Smooth muscle cell (in vitro differentiated cells): ENCODE data around the gene TTLL9. TPM values are rescaled to one million over a fixed set of nuclear protein-coding genes. Genes with fewer than 3 reads are reported as not detected.

Source experiments
- DNase-seq: peaks from one replicate; lab custom pipeline; 2025; ENCODE audit not compliant: unreplicated experiment; lab: John Stamatoyannopoulos, UW
- H2AFZ ChIP-seq: fragments of 200-600 bp; sonication (generic); 2 replicates; pipeline ENCODE4 v1.6.0; 2016; ENCODE audit warnings: antibody characterized with exemption, low read depth, mild to moderate bottlenecking
- H3F3A ChIP-seq: fragments of 200-600 bp; sonication (generic); 2 replicates; pipeline ENCODE4 v1.6.0; 2017; ENCODE audit warnings: antibody characterized with exemption, low read depth
- H3K27ac ChIP-seq: fragments of 200-600 bp; sonication (generic); 2 replicates; pipeline ENCODE4 v1.5.1; 2016; ENCODE audit warnings: low read depth, mild to moderate bottlenecking
- H3K27me3 ChIP-seq: fragments of 200-600 bp; sonication (generic); 2 replicates; pipeline ENCODE4 v1.6.1; 2016; ENCODE audit warnings: low read depth, mild to moderate bottlenecking
- H3K36me3 ChIP-seq: fragments of 200-600 bp; sonication (generic); 2 replicates; pipeline ENCODE4 v1.5.1; 2016; ENCODE audit warnings: low read depth
- H3K4me1 ChIP-seq: fragments of 200-600 bp; sonication (generic); 2 replicates; pipeline ENCODE4 v1.5.1; 2016; ENCODE audit warnings: low read depth
- H3K4me2 ChIP-seq: fragments of 200-600 bp; sonication (generic); 2 replicates; pipeline ENCODE4 v1.6.0; 2016; ENCODE audit warnings: mild to moderate bottlenecking
- H3K4me3 ChIP-seq: fragments of 200-600 bp; sonication (generic); 2 replicates; pipeline ENCODE4 v1.5.1; 2016; ENCODE audit warnings: mild to moderate bottlenecking
- H3K79me2 ChIP-seq: fragments of 200-600 bp; sonication (generic); 2 replicates; pipeline ENCODE4 v1.6.0; 2016; ENCODE audit warnings: low read depth, mild to moderate bottlenecking
- H3K9ac ChIP-seq: fragments of 200-600 bp; sonication (generic); 2 replicates; pipeline ENCODE4 v1.6.0; 2016; ENCODE audit warnings: low read depth
- H3K9me3 ChIP-seq: fragments of 200-600 bp; sonication (generic); replicated peaks from 2 replicates; pipeline ENCODE4 v1.5.1; 2016; ENCODE audit warnings: low read depth
- H4K20me1 ChIP-seq: fragments of 200-600 bp; sonication (generic); 2 replicates; pipeline ENCODE4 v1.6.0; 2016; ENCODE audit warnings: low read depth
- WGBS: methylation state at CpG from one replicate; pipeline ENCODE4 v1.1.7; 2016; ENCODE audit warnings: low lambda C conversion rate; 5-methylcytosine and 5-hydroxymethylcytosine counted together
- polyA plus RNA-seq: library from polyadenylated mRNA; unstranded; fragments of >200 nt; fragmentation: Nextera tagmentation; extraction: Ambion mirVana; gene quantifications from 2 replicates; pipeline ENCODE4 v1.2.1, GENCODE V29; 2016
- total RNA-seq: library from RNA; depleted of rRNA; stranded (reverse); fragments of >200 nt; gene quantifications from 2 replicates; pipeline ENCODE4 v1.2.3, GENCODE V29; 2014
- TF ChIP-seq, protein P1 (sequence below): fragments of 200-600 bp; sonication (generic); IDR thresholded peaks from 2 replicates; pipeline ENCODE4 v1.5.1; 2017; ENCODE audit warnings: borderline replicate concordance, mild to moderate bottlenecking, antibody characterized with exemption; ENCODE audit not compliant: insufficient read depth, poor library complexity, severe bottlenecking

Gene TTLL9
- total and polyA plus RNA-seq, 2 experiments from 2014 or later, result 0.13 TPM; not detected in 1

DNA sequence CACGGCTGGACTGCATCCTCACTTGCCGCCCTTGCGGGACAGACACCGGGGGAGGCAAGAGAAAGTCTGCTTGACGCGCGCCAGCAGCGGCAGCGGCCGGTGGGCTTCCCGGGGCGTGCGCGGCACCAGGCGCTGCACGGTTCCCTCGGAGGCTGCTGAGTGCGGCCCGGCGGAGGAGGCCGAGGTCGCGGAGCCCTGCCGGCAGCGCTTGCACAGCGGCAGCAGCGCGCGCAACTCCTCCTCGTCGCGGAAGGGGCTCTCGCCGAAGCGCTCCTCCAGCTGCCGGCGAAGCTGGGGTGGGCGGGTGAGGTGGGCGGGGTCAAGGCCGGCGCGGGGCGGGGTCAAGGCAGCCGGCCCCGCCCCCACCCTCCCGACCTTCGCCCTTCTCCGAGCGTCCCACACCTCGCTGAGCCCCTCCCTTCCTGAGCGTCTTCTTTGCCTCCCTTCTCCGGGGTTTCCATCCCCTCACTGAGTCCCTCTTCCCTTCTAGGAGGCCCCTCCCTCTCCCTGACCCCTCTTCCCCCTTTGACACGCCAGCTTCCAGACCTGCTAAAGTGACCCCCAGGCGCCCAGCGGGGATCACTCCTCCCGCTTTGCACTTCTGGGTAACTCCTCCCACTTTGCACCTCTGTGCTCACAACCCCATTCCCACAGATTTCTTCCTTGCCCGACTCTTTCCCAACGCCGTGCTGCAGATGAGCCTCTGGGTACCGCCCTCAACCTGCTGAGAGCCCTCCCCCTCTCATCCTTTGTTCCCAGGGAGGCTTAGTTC is 8.9 kb upstream of the TTLL9 start:
- WGBS, result 4% methylated on average over 48 of the region's 60 CpGs
- no peak for DNase-seq
- TF ChIP-seq, protein P1, sequence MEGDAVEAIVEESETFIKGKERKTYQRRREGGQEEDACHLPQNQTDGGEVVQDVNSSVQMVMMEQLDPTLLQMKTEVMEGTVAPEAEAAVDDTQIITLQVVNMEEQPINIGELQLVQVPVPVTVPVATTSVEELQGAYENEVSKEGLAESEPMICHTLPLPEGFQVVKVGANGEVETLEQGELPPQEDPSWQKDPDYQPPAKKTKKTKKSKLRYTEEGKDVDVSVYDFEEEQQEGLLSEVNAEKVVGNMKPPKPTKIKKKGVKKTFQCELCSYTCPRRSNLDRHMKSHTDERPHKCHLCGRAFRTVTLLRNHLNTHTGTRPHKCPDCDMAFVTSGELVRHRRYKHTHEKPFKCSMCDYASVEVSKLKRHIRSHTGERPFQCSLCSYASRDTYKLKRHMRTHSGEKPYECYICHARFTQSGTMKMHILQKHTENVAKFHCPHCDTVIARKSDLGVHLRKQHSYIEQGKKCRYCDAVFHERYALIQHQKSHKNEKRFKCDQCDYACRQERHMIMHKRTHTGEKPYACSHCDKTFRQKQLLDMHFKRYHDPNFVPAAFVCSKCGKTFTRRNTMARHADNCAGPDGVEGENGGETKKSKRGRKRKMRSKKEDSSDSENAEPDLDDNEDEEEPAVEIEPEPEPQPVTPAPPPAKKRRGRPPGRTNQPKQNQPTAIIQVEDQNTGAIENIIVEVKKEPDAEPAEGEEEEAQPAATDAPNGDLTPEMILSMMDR, result peak; percentile 2
- Histone ChIP-seq H3K4me3 (peak overlapping the region; percentile 81), H4K20me1 (no peaks in the 10 kb centered on the region), H3K27ac (no peak overlapping the region), H3K36me3 (no peaks in the 10 kb centered on the region), H2AFZ (peak overlapping the region; percentile 98), H3K9me3 (no peaks in the 10 kb centered on the region), H3K4me2 (peak overlapping the region; percentile 100), H3K27me3 (peaks cover 22% of the 10 kb centered on the region), H3F3A (no peaks in the 10 kb centered on the region), H3K9ac (peak overlapping the region; percentile 20), H3K79me2 (no peaks in the 10 kb centered on the region), H3K4me1 (peaks cover 12% of the 10 kb centered on the region)

DNA sequence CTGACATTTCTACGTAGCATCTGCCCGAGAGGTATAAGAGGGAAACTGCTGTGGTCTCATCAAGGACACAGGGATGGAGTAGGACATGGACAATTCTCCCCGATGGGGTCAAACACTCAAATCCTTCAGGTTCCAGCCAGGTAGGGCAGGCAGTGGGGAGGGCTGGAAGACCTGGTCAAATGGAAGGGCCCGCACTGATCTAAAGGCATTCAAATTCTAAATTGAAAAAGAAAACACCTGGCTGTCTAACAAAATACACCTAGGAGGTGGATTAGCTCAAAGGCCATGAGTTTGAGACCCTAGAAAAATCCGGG is 8.3 kb upstream of the TTLL9 start:
- Histone ChIP-seq H3K27ac (no peak overlapping the region), H3K27me3 (peaks cover 16% of the 10 kb centered on the region), H4K20me1 (no peaks in the 10 kb centered on the region), H3K4me2 (peak overlapping the region; percentile 100), H3K4me1 (peaks cover 12% of the 10 kb centered on the region), H3K4me3 (peak overlapping the region; percentile 81), H2AFZ (no peak overlapping the region), H3K9me3 (no peaks in the 10 kb centered on the region), H3K9ac (no peak overlapping the region), H3K36me3 (no peaks in the 10 kb centered on the region), H3F3A (no peaks in the 10 kb centered on the region), H3K79me2 (no peaks in the 10 kb centered on the region)
- no peak for DNase-seq
- WGBS, result 51% methylated on average over 5 of the region's 5 CpGs
- TF ChIP-seq, protein P1, result no peak

DNA sequence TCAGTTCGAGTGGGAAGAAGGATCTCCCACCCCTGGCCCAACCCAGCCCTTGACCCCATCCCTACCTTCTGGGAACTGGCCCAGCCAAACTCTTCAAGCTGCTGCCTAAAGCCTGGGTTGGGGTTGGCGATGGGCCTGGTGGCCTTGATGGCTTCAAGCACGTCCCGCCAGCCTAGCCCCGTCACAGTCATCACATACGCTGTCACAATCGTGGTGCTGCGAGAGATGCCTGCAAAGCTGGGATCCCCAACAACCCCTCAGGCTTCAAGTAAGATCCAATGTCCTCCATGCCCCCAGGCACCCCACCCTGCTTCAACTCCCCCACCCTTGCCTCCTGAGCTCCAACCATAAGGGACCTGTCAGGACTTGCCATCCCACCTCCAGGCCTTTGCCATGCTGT is 7.9 kb upstream of the TTLL9 start:
- H4K20me1 ChIP-seq, result no peaks in the 10 kb centered on the region
- H3K27me3 ChIP-seq, result peaks cover 13% of the 10 kb centered on the region
- H3K79me2 ChIP-seq, result no peaks in the 10 kb centered on the region
- H2AFZ ChIP-seq, result no peak overlapping the region
- no peak overlapping the region for H3K4me2 ChIP-seq
- H3K36me3 ChIP-seq, result no peaks in the 10 kb centered on the region
- H3K27ac ChIP-seq, result no peak overlapping the region
- H3K4me3 ChIP-seq, result no peak overlapping the region
- H3F3A ChIP-seq, result no peaks in the 10 kb centered on the region
- WGBS, result 88% methylated on average over 8 of the region's 8 CpGs
- TF ChIP-seq, protein P1, result no peak
- no peak for DNase-seq
- H3K4me1 ChIP-seq, result peaks cover 12% of the 10 kb centered on the region
- H3K9ac ChIP-seq, result no peak overlapping the region
- H3K9me3 ChIP-seq, result no peaks in the 10 kb centered on the region
